HEK293 (cell line): Measurements from ENCODE around the gene PDP2.
A peak's percentile ranks its signal among the peaks of the same experiment; 100 is the strongest.

ENCODE experiments used
- KLF1 ChIP-seq: fragments of 450-650 bp; formaldehyde crosslinking; IDR thresholded peaks from 2 replicates; pipeline ENCODE4 v1.5.1; 2016; ENCODE audit warnings: missing biosample characterization, missing genetic modification characterization
- KLF10 ChIP-seq: fragments of 450-650 bp; IDR thresholded peaks from 2 replicates; pipeline ENCODE4 v1.5.1; 2018; ENCODE audit warnings: missing biosample characterization, mild to moderate bottlenecking, missing genetic modification characterization
- MZF1 ChIP-seq: fragments of 450-650 bp; formaldehyde crosslinking; IDR thresholded peaks from 2 replicates; pipeline ENCODE4 v1.5.1; 2017; ENCODE audit warnings: missing biosample characterization, missing genetic modification characterization, borderline replicate concordance
- OSR2 ChIP-seq: fragments of 450-650 bp; formaldehyde crosslinking; IDR thresholded peaks from 2 replicates; pipeline ENCODE4 v1.5.1; 2016; ENCODE audit warnings: missing biosample characterization, missing genetic modification characterization
- REPIN1 ChIP-seq: fragments of 450-650 bp; formaldehyde crosslinking; IDR thresholded peaks from 2 replicates; pipeline ENCODE4 v1.5.1; 2017; ENCODE audit warnings: missing biosample characterization, missing genetic modification characterization, low read depth
- SP3 ChIP-seq: fragments of 450-650 bp; formaldehyde crosslinking; IDR thresholded peaks from 2 replicates; pipeline ENCODE4 v1.5.1; 2016; ENCODE audit warnings: missing biosample characterization, missing genetic modification characterization
- SP7 ChIP-seq: fragments of 450-650 bp; formaldehyde crosslinking; IDR thresholded peaks from 2 replicates; pipeline ENCODE4 v1.5.1; 2016; ENCODE audit warnings: missing biosample characterization, missing genetic modification characterization
- YY2 ChIP-seq: fragments of 450-650 bp; formaldehyde crosslinking; IDR thresholded peaks from 2 replicates; pipeline ENCODE4 v1.5.1; 2016; ENCODE audit warnings: missing biosample characterization, missing genetic modification characterization
- ZBTB21 ChIP-seq: fragments of 450-650 bp; formaldehyde crosslinking; IDR thresholded peaks from 2 replicates; pipeline ENCODE4 v1.5.1; 2017; ENCODE audit warnings: missing biosample characterization, missing genetic modification characterization
- ZFP41 ChIP-seq: fragments of 450-650 bp; formaldehyde crosslinking; IDR thresholded peaks from 2 replicates; pipeline ENCODE4 v1.5.1; 2016; ENCODE audit warnings: missing biosample characterization, missing genetic modification characterization, borderline replicate concordance
- ZNF121 ChIP-seq: fragments of 450-650 bp; formaldehyde crosslinking; IDR thresholded peaks from 2 replicates; pipeline ENCODE4 v1.5.1; 2016; ENCODE audit warnings: missing biosample characterization, missing genetic modification characterization
- ZNF274 ChIP-seq, 2 experiments: fragments of 200-500 bp in 1 of 2; fragments of 450-650 bp in 1 of 2; sonication (Bioruptor generic) in 1 of 2; formaldehyde crosslinking in 1 of 2; IDR thresholded peaks; 2 replicates each; pipeline versions ENCODE4 v1.5.1 to v1.6.1; 2014 to 2016; ENCODE audit warnings: borderline replicate concordance in 1 of 2, inconsistent platforms in 1 of 2, low read length in 1 of 2, missing biosample characterization in 1 of 2, missing genetic modification characterization in 1 of 2
- ZNF292 ChIP-seq: fragments of 450-650 bp; formaldehyde crosslinking; IDR thresholded peaks from 2 replicates; pipeline ENCODE4 v1.5.1; 2016; ENCODE audit warnings: low read depth, missing biosample characterization, missing genetic modification characterization, borderline replicate concordance
- ZNF37A ChIP-seq: fragments of 450-650 bp; IDR thresholded peaks from 2 replicates; pipeline ENCODE4 v1.5.1; 2018; ENCODE audit warnings: missing biosample characterization, missing genetic modification characterization
- ZNF391 ChIP-seq: fragments of 450-650 bp; formaldehyde crosslinking; IDR thresholded peaks from 2 replicates; pipeline ENCODE4 v1.5.1; 2016; ENCODE audit warnings: low read depth, missing biosample characterization, missing genetic modification characterization, borderline replicate concordance
- ZNF423 ChIP-seq: fragments of 450-650 bp; formaldehyde crosslinking; IDR thresholded peaks from 2 replicates; pipeline ENCODE4 v1.5.1; 2016; ENCODE audit warnings: missing biosample characterization, missing genetic modification characterization
- ZNF48 ChIP-seq: fragments of 450-650 bp; formaldehyde crosslinking; IDR thresholded peaks from 2 replicates; pipeline ENCODE4 v1.5.1; 2016; ENCODE audit warnings: missing biosample characterization, missing genetic modification characterization
- ZNF610 ChIP-seq: fragments of 450-650 bp; formaldehyde crosslinking; IDR thresholded peaks from 2 replicates; pipeline ENCODE4 v1.5.1; 2016; ENCODE audit warnings: missing biosample characterization, missing genetic modification characterization, borderline replicate concordance
- ZNF621 ChIP-seq: fragments of 450-650 bp; formaldehyde crosslinking; IDR thresholded peaks from 2 replicates; pipeline ENCODE4 v1.5.1; 2017; ENCODE audit warnings: missing biosample characterization, missing genetic modification characterization
- ZNF645 ChIP-seq: fragments of 450-650 bp; formaldehyde crosslinking; IDR thresholded peaks from 2 replicates; pipeline ENCODE4; 2016; ENCODE audit warnings: missing biosample characterization, missing genetic modification characterization
- ZNF76 ChIP-seq: fragments of 450-650 bp; formaldehyde crosslinking; IDR thresholded peaks from 2 replicates; pipeline ENCODE4; 2016; ENCODE audit warnings: low read depth, missing biosample characterization, missing genetic modification characterization, borderline replicate concordance
- ZNF777 ChIP-seq: fragments of 450-650 bp; formaldehyde crosslinking; IDR thresholded peaks from 2 replicates; pipeline ENCODE4 v1.5.1; 2017; ENCODE audit warnings: missing biosample characterization, missing genetic modification characterization, borderline replicate concordance
- ZSCAN5A ChIP-seq: fragments of 450-650 bp; formaldehyde crosslinking; IDR thresholded peaks from 2 replicates; pipeline ENCODE4 v1.5.1; 2016; ENCODE audit warnings: missing biosample characterization, missing genetic modification characterization
- TF ChIP-seq, protein P1 (sequence below): fragments of 450-650 bp; formaldehyde crosslinking; IDR thresholded peaks from 2 replicates; pipeline ENCODE4 v1.5.1; 2016; ENCODE audit warnings: missing biosample characterization, missing genetic modification characterization
- TF ChIP-seq, protein P2 (sequence below): fragments of 450-650 bp; formaldehyde crosslinking; IDR thresholded peaks from 2 replicates; pipeline ENCODE4 v1.5.1; 2016; ENCODE audit warnings: missing biosample characterization, missing genetic modification characterization, borderline replicate concordance
- TF ChIP-seq, protein P3 (sequence below): sonication (generic); formaldehyde crosslinking; IDR thresholded peaks from 2 replicates; pipeline ENCODE4 v1.8.1; 2022; ENCODE audit warnings: mild to moderate bottlenecking, moderate library complexity, missing genetic modification reagents
- TF ChIP-seq, protein P4 (sequence below): fragments of 450-650 bp; formaldehyde crosslinking; IDR thresholded peaks from 2 replicates; pipeline ENCODE4 v1.5.1; 2016; ENCODE audit warnings: missing biosample characterization, missing genetic modification characterization
- TF ChIP-seq, protein P5 (sequence below): fragments of 450-650 bp; formaldehyde crosslinking; IDR thresholded peaks from 2 replicates; pipeline ENCODE4 v1.5.1; 2016; ENCODE audit warnings: missing biosample characterization, missing genetic modification characterization

The PDP2 gene

DNA sequence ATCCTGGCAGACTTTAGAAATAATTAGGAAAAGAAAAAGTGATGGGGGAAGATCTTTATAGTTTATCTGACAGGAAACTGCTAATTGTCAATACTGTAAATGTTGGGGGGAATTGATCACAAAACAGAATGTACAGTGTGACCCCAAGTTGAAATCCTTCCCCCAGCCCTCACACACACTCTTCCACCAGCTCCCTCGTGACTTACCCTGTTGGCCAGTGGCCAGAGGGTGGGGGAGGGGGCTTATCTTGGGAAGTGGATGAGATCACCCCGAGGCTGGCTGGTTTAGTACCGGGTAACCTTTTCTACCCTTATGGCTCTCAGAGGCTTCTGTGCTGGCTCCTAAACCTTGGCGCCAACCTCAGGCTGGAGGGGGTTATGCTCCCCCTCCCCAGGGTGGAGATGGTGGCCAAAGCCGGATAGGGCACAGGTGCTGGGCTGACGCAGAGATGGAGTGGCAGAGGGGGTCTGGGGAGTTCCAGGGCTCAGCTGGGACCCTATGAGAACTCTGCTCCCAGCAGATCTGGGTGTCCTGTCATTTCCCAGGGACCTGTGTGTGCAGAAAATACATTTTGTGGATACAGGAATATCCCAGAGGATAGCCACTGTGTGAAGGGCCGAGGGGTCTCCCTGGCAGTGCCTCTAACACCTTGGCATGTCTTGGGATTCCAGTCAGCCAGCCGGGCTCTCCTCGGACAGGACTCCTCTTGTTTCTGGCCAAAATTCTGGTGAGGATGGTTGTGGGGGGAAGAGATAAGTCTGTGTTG is 19.8 kb downstream of the PDP2 start (continued):
- TF ChIP-seq ZNF645 (no peak), SP7 (peak; percentile 64; the same call in 1 of the 2 replicates), ZNF621 (tag by site-specific recombination) (no peak), REPIN1 (tag by site-specific recombination) (no peak), ZNF76 (tag by site-specific recombination) (no peak), ZNF391 (tag by site-specific recombination) (0 out of 2 replicates have a peak, but pooled peaks have one; percentile 34), ZNF37A (tag by site-specific recombination) (no peak), MZF1 (tag by site-specific recombination) (no peak; the same call in 1 of the 2 replicates), ZBTB21 (tag by site-specific recombination) (peak; percentile 31; the same call in 1 of the 2 replicates), ZNF423 (tag by site-specific recombination) (no peak), ZFP41 (tag by site-specific recombination) (no peak), YY2 (no peak), OSR2 (tag by site-specific recombination) (peak; percentile 64), SP3 (no peak), ZSCAN5A (no peak), ZNF121 (tag by site-specific recombination) (no peak), ZNF48 (no peak), ZNF274 (IDR thresholded peaks at IDR 0.05; ENCODE audit: low read length) (no peak), ZNF274 (tag by site-specific recombination; IDR thresholded peaks at IDR 0.05; ENCODE audit: borderline replicate concordance) (no peak), ZNF777 (tag by site-specific recombination) (no peak), KLF10 (tag by site-specific recombination) (peak; percentile 42; the same call in 1 of the 2 replicates), KLF1 (tag by site-specific recombination) (no peak), ZNF292 (tag by site-specific recombination) (no peak), ZNF610 (peak; percentile 52; the same call in 1 of the 2 replicates)
- TF ChIP-seq, protein P1, sequence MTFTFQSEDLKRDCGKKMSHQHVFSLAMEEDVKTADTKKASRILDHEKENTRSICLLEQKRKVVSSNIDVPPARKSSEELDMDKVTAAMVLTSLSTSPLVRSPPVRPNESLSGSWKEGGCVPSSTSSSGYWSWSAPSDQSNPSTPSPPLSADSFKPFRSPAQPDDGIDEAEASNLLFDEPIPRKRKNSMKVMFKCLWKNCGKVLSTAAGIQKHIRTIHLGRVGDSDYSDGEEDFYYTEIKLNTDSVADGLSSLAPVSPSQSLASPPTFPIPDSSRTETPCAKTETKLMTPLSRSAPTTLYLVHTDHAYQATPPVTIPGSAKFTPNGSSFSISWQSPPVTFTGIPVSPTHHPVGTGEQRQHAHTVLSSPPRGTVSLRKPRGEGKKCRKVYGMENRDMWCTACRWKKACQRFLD, result no peak
- TF ChIP-seq, protein P2, sequence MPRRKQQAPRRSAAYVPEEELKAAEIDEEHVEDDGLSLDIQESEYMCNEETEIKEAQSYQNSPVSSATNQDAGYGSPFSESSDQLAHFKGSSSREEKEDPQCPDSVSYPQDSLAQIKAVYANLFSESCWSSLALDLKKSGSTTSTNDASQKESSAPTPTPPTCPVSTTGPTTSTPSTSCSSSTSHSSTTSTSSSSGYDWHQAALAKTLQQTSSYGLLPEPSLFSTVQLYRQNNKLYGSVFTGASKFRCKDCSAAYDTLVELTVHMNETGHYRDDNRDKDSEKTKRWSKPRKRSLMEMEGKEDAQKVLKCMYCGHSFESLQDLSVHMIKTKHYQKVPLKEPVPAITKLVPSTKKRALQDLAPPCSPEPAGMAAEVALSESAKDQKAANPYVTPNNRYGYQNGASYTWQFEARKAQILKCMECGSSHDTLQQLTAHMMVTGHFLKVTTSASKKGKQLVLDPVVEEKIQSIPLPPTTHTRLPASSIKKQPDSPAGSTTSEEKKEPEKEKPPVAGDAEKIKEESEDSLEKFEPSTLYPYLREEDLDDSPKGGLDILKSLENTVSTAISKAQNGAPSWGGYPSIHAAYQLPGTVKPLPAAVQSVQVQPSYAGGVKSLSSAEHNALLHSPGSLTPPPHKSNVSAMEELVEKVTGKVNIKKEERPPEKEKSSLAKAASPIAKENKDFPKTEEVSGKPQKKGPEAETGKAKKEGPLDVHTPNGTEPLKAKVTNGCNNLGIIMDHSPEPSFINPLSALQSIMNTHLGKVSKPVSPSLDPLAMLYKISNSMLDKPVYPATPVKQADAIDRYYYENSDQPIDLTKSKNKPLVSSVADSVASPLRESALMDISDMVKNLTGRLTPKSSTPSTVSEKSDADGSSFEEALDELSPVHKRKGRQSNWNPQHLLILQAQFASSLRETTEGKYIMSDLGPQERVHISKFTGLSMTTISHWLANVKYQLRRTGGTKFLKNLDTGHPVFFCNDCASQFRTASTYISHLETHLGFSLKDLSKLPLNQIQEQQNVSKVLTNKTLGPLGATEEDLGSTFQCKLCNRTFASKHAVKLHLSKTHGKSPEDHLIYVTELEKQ (tag by site-specific recombination), result 0 out of 2 replicates have a peak, but pooled peaks have one; percentile 10
- TF ChIP-seq, protein P3, sequence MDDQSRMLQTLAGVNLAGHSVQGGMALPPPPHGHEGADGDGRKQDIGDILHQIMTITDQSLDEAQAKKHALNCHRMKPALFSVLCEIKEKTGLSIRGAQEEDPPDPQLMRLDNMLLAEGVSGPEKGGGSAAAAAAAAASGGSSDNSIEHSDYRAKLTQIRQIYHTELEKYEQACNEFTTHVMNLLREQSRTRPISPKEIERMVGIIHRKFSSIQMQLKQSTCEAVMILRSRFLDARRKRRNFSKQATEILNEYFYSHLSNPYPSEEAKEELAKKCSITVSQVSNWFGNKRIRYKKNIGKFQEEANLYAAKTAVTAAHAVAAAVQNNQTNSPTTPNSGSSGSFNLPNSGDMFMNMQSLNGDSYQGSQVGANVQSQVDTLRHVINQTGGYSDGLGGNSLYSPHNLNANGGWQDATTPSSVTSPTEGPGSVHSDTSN, result no peak
- TF ChIP-seq, protein P4, sequence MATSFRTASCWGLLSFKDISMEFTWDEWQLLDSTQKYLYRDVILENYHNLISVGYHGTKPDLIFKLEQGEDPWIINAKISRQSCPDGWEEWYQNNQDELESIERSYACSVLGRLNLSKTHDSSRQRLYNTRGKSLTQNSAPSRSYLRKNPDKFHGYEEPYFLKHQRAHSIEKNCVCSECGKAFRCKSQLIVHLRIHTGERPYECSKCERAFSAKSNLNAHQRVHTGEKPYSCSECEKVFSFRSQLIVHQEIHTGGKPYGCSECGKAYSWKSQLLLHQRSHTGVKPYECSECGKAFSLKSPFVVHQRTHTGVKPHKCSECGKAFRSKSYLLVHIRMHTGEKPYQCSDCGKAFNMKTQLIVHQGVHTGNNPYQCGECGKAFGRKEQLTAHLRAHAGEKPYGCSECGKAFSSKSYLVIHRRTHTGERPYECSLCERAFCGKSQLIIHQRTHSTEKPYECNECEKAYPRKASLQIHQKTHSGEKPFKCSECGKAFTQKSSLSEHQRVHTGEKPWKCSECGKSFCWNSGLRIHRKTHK (tag by site-specific recombination), result no peak
- TF ChIP-seq, protein P5, sequence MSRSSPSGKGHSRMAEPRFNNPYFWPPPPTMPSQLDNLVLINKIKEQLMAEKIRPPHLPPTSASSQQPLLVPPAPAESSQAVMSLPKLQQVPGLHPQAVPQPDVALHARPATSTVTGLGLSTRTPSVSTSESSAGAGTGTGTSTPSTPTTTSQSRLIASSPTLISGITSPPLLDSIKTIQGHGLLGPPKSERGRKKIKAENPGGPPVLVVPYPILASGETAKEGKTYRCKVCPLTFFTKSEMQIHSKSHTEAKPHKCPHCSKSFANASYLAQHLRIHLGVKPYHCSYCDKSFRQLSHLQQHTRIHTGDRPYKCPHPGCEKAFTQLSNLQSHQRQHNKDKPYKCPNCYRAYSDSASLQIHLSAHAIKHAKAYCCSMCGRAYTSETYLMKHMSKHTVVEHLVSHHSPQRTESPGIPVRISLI (tag by site-specific recombination), result no peak
